Breast epithelium (tissue), 4 donors: ENCODE measurements around the gene PDCD1LG2. TPM values are rescaled to one million over a fixed set of nuclear protein-coding genes. Genes with fewer than 3 reads are reported as not detected.
"Not testable (repeated sequence)": the region's sequence is repeated elsewhere in the genome, so short reads cannot be mapped to it uniquely, and the experiment has no call there.

Experiments used
- DNase-seq, 2 donors: peaks; one replicate each; pipeline ENCODE4 v3.0.0-alpha.2; 2019; ENCODE audit warnings: low spot score in 2 of 2
- H3K27ac ChIP-seq, 2 donors: fragments of 200-600 bp; sonication (generic) in 1 of 2; one replicate each; pipeline ENCODE4 v1.5.1; 2016 to 2019; ENCODE audit warnings: mild to moderate bottlenecking in 1 of 2
- H3K27me3 ChIP-seq, 2 donors: fragments of 200-600 bp; sonication (generic) in 1 of 2; one replicate each; pipeline versions ENCODE4 v1.5.1 to v1.6.0; 2017 to 2019; ENCODE audit warnings: control low read depth in 1 of 2, mild to moderate bottlenecking in 1 of 2
- H3K36me3 ChIP-seq: fragments of 200-600 bp; one replicate; pipeline ENCODE4 v1.5.1; 2019
- H3K4me1 ChIP-seq, 2 donors: fragments of 200-600 bp; sonication (generic); one replicate each; pipeline ENCODE4 v1.5.1; 2016 to 2019; ENCODE audit warnings: control low read depth in 1 of 2
- H3K4me3 ChIP-seq, 3 donors: fragments of 200-600 bp; sonication (generic); 1 replicate in 2 of 3; 2 replicates in 1 of 3; pipeline ENCODE4 v1.5.1; 2016 to 2019; ENCODE audit warnings: mild to moderate bottlenecking in 3 of 3, moderate library complexity in 2 of 3
- H3K9me3 ChIP-seq, 2 donors: fragments of 200-600 bp; sonication (generic) in 1 of 2; one replicate each; pipeline ENCODE4 v1.5.1; 2016 to 2019; ENCODE audit warnings: control low read depth in 1 of 2
- POLR2A ChIP-seq: fragments of 450-650 bp; IDR thresholded peaks from one replicate; pipeline ENCODE4 v1.6.1; 2016; ENCODE audit warnings: antibody characterized with exemption, mild to moderate bottlenecking, moderate library complexity
- POLR2AphosphoS5 ChIP-seq, 3 donors: sonication (generic); formaldehyde crosslinking; IDR thresholded peaks; one replicate each; pipeline ENCODE4 v1.6.1; 2017; ENCODE audit warnings: antibody characterized with exemption in 3 of 3
- intact Hi-C: fragments of 100-400 bp; cut with DNase I; formaldehyde crosslinking; loops from one replicate; pipeline ENCODE4 v1.15.1; 2023; ENCODE audit warnings: low total_unique reads
- total RNA-seq, 3 donors: library from RNA; depleted of rRNA; stranded (reverse); fragments of >200 nt; gene quantifications; one replicate each; pipeline ENCODE4 v1.1.0, GENCODE V29; 2016
- TF ChIP-seq, protein P1 (sequence below), 3 donors: fragments of 450-650 bp; IDR thresholded peaks; one replicate each; pipeline ENCODE4 v1.5.1; 2016 to 2017; ENCODE audit warnings: antibody characterized with exemption in 3 of 3, mild to moderate bottlenecking in 3 of 3, moderate library complexity in 3 of 3

Gene PDCD1LG2
- total RNA-seq, 3 donors from 2014 or later: 1.6 to 8.0 (median 3.3) TPM

DNA sequence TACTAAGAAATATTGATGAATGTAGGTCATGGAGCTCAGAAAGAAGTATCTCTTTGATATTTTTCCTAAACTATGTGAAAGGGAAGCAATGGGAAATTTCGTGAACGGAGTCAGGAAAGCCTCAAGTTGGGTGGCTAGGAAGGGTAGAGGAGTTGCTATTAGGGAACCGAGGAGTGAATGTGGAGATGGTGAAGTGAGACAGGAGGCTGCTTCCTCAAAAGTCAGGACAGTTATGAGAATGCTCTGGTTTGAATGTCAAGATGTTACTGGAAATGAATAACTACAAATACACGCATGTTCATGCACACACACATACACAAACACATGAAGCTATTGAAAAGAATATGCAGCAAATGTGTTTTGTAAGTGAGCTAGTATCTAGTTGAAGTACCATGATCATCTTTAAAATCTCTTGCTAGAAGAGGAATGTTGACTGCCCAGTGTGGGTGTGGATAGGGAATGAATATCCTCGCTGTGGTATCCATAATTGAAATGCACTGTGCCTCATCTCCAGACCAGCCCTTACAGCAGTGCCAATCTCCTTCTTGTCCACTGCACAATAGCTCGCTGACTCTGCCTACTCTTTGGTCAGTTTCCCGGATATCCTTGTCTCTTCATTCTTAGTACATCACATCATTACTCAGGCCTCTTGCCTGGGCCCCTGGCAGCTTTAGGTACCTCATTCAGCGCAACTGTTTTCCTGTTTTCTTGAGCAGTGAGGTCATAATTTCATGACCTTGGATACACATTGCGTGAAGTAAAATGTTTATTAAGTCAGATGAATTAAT is 21.9 kb upstream of the PDCD1LG2 start:
- Histone ChIP-seq H3K9me3 (no peaks in the 10 kb centered on the region), H3K27ac (no peak overlapping the region), H3K27me3 (no peaks in the 10 kb centered on the region), H3K36me3 (no peaks in the 10 kb centered on the region), H3K4me3 (no peak overlapping the region), H3K4me1 (no peaks in the 10 kb centered on the region)
- no peak for DNase-seq
- TF ChIP-seq POLR2A: no peak
- TF ChIP-seq, protein P1, sequence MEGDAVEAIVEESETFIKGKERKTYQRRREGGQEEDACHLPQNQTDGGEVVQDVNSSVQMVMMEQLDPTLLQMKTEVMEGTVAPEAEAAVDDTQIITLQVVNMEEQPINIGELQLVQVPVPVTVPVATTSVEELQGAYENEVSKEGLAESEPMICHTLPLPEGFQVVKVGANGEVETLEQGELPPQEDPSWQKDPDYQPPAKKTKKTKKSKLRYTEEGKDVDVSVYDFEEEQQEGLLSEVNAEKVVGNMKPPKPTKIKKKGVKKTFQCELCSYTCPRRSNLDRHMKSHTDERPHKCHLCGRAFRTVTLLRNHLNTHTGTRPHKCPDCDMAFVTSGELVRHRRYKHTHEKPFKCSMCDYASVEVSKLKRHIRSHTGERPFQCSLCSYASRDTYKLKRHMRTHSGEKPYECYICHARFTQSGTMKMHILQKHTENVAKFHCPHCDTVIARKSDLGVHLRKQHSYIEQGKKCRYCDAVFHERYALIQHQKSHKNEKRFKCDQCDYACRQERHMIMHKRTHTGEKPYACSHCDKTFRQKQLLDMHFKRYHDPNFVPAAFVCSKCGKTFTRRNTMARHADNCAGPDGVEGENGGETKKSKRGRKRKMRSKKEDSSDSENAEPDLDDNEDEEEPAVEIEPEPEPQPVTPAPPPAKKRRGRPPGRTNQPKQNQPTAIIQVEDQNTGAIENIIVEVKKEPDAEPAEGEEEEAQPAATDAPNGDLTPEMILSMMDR (IDR thresholded peaks at IDR 0.05): no peak
- no peak for TF ChIP-seq POLR2AphosphoS5 (IDR thresholded peaks at IDR 0.05)
- intact Hi-C loops: no loop called here

GRCh38 chr9:5489630-5490490 is 20.5 kb upstream of the PDCD1LG2 start:
- no peak for DNase-seq
- Histone ChIP-seq H3K9me3 (no peaks in the 10 kb centered on the region), H3K4me3 (no peak overlapping the region), H3K27ac (no peak overlapping the region), H3K27me3 (no peaks in the 10 kb centered on the region), H3K36me3 (no peaks in the 10 kb centered on the region), H3K4me1 (no peaks in the 10 kb centered on the region)
- intact Hi-C loops: no loop called here
- TF ChIP-seq, protein P1 (IDR thresholded peaks at IDR 0.05): no peak
- TF ChIP-seq POLR2A: no peak

- H3K36me3 ChIP-seq: no peaks in the 10 kb centered on the region
- TF ChIP-seq, protein P1 (IDR thresholded peaks at IDR 0.05): no peak
- TF ChIP-seq POLR2A (no peak), POLR2AphosphoS5 (IDR thresholded peaks at IDR 0.05) (no peak)
- no peaks in the 10 kb centered on the region for H3K9me3 ChIP-seq
- H3K4me3 ChIP-seq: no peak overlapping the region
- no peaks in the 10 kb centered on the region for H3K27me3 ChIP-seq
- DNase-seq: no peak
- H3K27ac ChIP-seq: no peak overlapping the region
- intact Hi-C loops: no loop called here
- no peaks in the 10 kb centered on the region for H3K4me1 ChIP-seq
Measured at GRCh38 chr9:5492965-5493678, 17.2 kb upstream of the PDCD1LG2 start.

DNA sequence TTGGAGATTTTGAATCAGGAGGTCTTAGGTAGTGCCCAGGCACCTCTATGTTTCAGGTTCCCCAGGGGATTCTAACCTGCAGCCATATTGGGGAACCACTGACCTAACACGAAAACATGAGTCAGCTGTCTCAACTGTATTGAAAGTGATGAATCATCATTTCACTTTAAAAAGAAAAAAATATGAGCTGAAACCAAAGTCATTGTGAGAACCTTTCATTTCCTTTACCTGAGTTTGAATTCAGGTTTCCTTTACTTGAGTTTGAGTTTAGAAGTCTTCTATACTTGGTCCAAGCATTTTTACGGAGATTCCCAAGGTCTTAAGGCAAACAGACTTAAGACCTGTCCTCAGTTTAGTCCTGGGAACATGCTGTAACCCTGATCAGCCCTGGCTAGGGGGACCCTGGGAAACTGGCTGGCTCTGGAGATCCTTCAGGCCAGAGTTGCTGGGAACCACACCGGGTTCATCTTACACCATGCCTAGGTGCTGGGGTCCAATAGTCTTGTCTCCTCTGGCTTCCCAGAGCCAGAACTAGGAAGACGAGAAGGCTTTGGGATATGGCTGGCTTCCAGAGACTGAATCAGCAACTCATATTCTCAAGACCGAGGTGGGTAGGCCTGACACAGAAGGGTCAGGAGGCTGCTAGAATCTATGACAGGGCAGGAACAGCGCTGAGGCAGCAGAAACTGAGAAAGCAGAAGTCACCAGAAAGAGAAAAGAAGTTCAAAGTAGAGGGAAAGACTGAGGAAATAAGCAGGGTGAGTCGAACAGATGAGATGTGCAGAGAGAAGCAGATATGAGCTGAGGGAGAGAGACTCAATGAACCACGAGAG is 16.4 kb upstream of the PDCD1LG2 start:
- no peaks in the 10 kb centered on the region for H3K9me3 ChIP-seq
- intact Hi-C loops: no loop called here
- TF ChIP-seq POLR2A (no peak), POLR2AphosphoS5 (IDR thresholded peaks at IDR 0.05) (no peak)
- TF ChIP-seq, protein P1 (IDR thresholded peaks at IDR 0.05): no peak
- H3K27ac ChIP-seq: peak overlapping the region in 1 of 2 donors; percentile 52
- no peaks in the 10 kb centered on the region for H3K4me1 ChIP-seq
- H3K27me3 ChIP-seq: no peaks in the 10 kb centered on the region
- no peak overlapping the region for H3K4me3 ChIP-seq
- no peak for DNase-seq
- no peaks in the 10 kb centered on the region for H3K36me3 ChIP-seq

DNA sequence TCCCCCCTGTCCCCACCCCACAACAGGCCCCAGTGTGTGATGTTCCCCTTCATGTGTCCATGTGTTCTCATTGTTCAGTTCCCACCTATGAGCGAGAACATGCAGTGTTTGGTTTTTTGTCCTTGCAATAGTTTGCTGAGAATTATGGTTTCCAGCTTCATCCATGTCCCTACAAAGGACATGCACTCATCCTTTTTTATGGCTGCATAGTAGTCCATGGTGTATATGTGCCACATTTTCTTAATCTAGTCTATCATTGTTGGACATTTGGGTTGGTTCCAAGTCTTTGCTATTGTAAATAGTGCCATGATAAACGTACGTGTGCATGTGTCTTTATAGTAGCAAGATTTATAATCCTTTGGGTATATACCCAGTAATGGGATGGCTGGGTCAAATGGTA is 15.6 kb upstream of the PDCD1LG2 start:
- H3K36me3 ChIP-seq, H3K4me1 ChIP-seq, intact Hi-C loops, H3K4me3 ChIP-seq, DNase-seq, H3K9me3 ChIP-seq, H3K27ac ChIP-seq, H3K27me3 ChIP-seq: not testable (repeated sequence)
